Ovary (tissue), 9 donors: ENCODE data around the gene PALLD. TPM values are rescaled to one million over a fixed set of nuclear protein-coding genes. Genes with fewer than 3 reads are reported as not detected.

Experiments used
- DNase-seq, 5 donors: peaks; one replicate each; pipeline ENCODE4 v3.0.0-alpha.2; 2019 to 2020
- H3K27ac ChIP-seq, 2 donors: fragments of 200-600 bp; one replicate each; pipeline versions ENCODE4 v1.5.1 to v1.8.0; 2019 to 2022
- H3K27me3 ChIP-seq: fragments of 200-600 bp; one replicate; pipeline ENCODE4 v1.8.0; 2022
- H3K36me3 ChIP-seq: fragments of 200-600 bp; sonication (generic); one replicate; pipeline ENCODE4 v1.5.1; 2019
- H3K4me1 ChIP-seq: one replicate; pipeline ENCODE4 v1.8.1; 2013; ENCODE audit warnings: mild to moderate bottlenecking, moderate library complexity; ENCODE audit not compliant: insufficient read depth
- H3K4me3 ChIP-seq: fragments of 200-600 bp; sonication (generic); one replicate; pipeline ENCODE4 v1.5.1; 2017
- H3K9me3 ChIP-seq, 2 donors: fragments of 200-600 bp in 1 of 2; sonication (generic) in 1 of 2; one replicate each; pipeline versions ENCODE4 v1.5.1 to v1.8.1; 2013 to 2019; ENCODE audit warnings: mild to moderate bottlenecking in 1 of 2, moderate library complexity in 1 of 2
- CTCF ChIP-seq, 3 donors: fragments of 450-650 bp in 2 of 3; fragments of 200-600 bp in 1 of 3; IDR thresholded peaks; one replicate each; pipeline versions ENCODE4 v1.5.1 to v1.8.0; 2016 to 2022; ENCODE audit warnings: antibody characterized with exemption in 3 of 3, mild to moderate bottlenecking in 1 of 3
- EP300 ChIP-seq: sonication (generic); formaldehyde crosslinking; IDR thresholded peaks from one replicate; pipeline ENCODE4 v1.6.1; 2017; ENCODE audit warnings: antibody characterized with exemption
- POLR2A ChIP-seq: fragments of 450-650 bp; IDR thresholded peaks from one replicate; pipeline ENCODE4 v1.6.1; 2017; ENCODE audit warnings: antibody characterized with exemption, mild to moderate bottlenecking, moderate library complexity
- WGBS, 3 donors: extraction: QIAGEN DNeasy Blood & Tissue Kit in 1 of 3; methylation state at CpG; one replicate each; pipeline versions ENCODE4 v1.1.5 to v1.1.7; 2013 to 2017; 5-methylcytosine and 5-hydroxymethylcytosine counted together
- intact Hi-C, 4 donors: fragments of 100-400 bp; cut with DNase I; formaldehyde crosslinking; loops; one replicate each; pipeline versions ENCODE4 v1.11.0 to v1.15.1; 2022 to 2023
- polyA plus RNA-seq, 2 donors: library from polyadenylated mRNA; stranded (reverse); fragments of 200-250 nt in 1 of 2; fragments of 350-450 nt in 1 of 2; fragmentation: Illumina TruSeq in 1 of 2; extraction: RNeasy Lipid Tissue Mini Kit (QIAGEN cat#74804) in 1 of 2; gene quantifications; one replicate each; pipeline ENCODE4 v1.2.3, GENCODE V29; 2013 to 2014
- small RNA-seq: library from RNA; depleted of rRNA; stranded (forward); fragments of <200 nt; gene quantifications from one replicate; pipeline ENCODE3, GENCODE V24; 2016
- total RNA-seq, 7 donors: library from RNA; depleted of rRNA in 2 of 7; stranded (reverse); fragments of >200 nt in 2 of 7; fragmentation: NEBNext Ultra II Directional in 3 of 7; extraction: Animal tissue kit (Norgen Biotek cat#: 25700) in 3 of 7; gene quantifications; one replicate each; pipeline versions ENCODE4 v1.1.0 to v1.2.4, GENCODE V29; 2016 to 2023
- donor health status: DM: no; HTN: no; CAD: no; lungs with moderate emphysema.
- donor health status: DM: no; HTN: no; CAD: no.
- donor health status: Bipolar disorder and iron deficiency.
- donor health status: DM: yes; HTN: yes; CAD: no.
- donor health status: DM: no; HTN: no; CAD: no.
- donor health status: DM: yes; HTN: yes; CAD: no.

PALLD gene
- total and polyA plus RNA-seq, 9 donors: 96.8 to 605 (median 137) TPM

GRCh38 chr4:168972596-168972995 is 475.7 kb downstream of the PALLD start:
- 96 to 97% (median 97%) methylated on average over 4 of the region's 4 CpGs for WGBS, 3 donors

More at GRCh38 chr4:168972596-168972995, 475.7 kb downstream of the PALLD start:
- no peak overlapping the region for H3K4me3 ChIP-seq
- H3K36me3 ChIP-seq: no peaks in the 10 kb centered on the region
- H3K9me3 ChIP-seq: peaks cover 4 to 7% of the 10 kb centered on the region in 2 donors
- no peak overlapping the region for H3K27ac ChIP-seq
- H3K27me3 ChIP-seq: no peaks in the 10 kb centered on the region
- H3K4me1 ChIP-seq: no peaks in the 10 kb centered on the region
- DNase-seq: no peak
- TF ChIP-seq EP300 (no peak), POLR2A (no peak), CTCF (IDR thresholded peaks at IDR 0.05) (no peak)
- intact Hi-C loops: no loop called here

Small RNA genes within 50 kb of the gene (small RNA-seq; reads per million reads assigned to genes)
- not detected for gene RF00432
- gene RNU6-1336P: not detected
- gene RNU6-853P: not detected

Other genes with a start within 250 kb of the PALLD start
- gene DDX60, start 178.3 kb upstream of the PALLD start, total RNA-seq: 10 to 100 TPM; 15.3 to 31.6 (median 26.0) TPM
- gene DDX60, start 178.3 kb upstream of the PALLD start, polyA plus RNA-seq: 10 to 100 TPM; 12.0 to 15.5 TPM
- gene DDX60L, start 16.6 kb upstream of the PALLD start, total RNA-seq: 10 to 100 TPM in 6 of 7 donors, 1 to 10 TPM in 1; 9.4 to 20.2 (median 15.0) TPM
- gene DDX60L, start 16.6 kb upstream of the PALLD start, polyA plus RNA-seq: 10 to 100 TPM in 1 of 2 donors, 1 to 10 TPM in 1; 6.3 to 12.9 TPM